Hepatocyte (in vitro differentiated cells): Measurements from ENCODE around the gene GPR25. TPM values are rescaled to one million over a fixed set of nuclear protein-coding genes. Genes with fewer than 3 reads are reported as not detected.

Experiments used
- DNase-seq: peaks from one replicate; pipeline ENCODE4 v3.0.0-alpha.2; 2016; ENCODE audit warnings: low spot score
- H2AFZ ChIP-seq: fragments of 200-600 bp; sonication (generic); 2 replicates; pipeline ENCODE4 v1.6.0; 2016; ENCODE audit warnings: antibody characterized with exemption, mild to moderate bottlenecking
- H3K27ac ChIP-seq: fragments of 200-600 bp; sonication (generic); 2 replicates; pipeline ENCODE4 v1.5.1; 2016; ENCODE audit warnings: mild to moderate bottlenecking
- H3K27me3 ChIP-seq: fragments of 200-600 bp; sonication (generic); 2 replicates; pipeline ENCODE4 v1.6.1; 2016
- H3K36me3 ChIP-seq: fragments of 200-600 bp; sonication (generic); replicated peaks from 2 replicates; pipeline ENCODE4 v1.5.1; 2016; ENCODE audit warnings: low read depth; ENCODE audit not compliant: insufficient read depth
- H3K4me1 ChIP-seq: fragments of 200-600 bp; sonication (generic); 2 replicates; pipeline ENCODE4 v1.5.1; 2016; ENCODE audit warnings: mild to moderate bottlenecking, moderate library complexity; ENCODE audit not compliant: insufficient read depth
- H3K4me2 ChIP-seq: fragments of 200-600 bp; sonication (generic); 2 replicates; pipeline ENCODE4 v1.6.0; 2016
- H3K4me3 ChIP-seq: fragments of 200-600 bp; sonication (generic); 2 replicates; pipeline ENCODE4 v1.5.1; 2016; ENCODE audit warnings: mild to moderate bottlenecking
- H3K79me2 ChIP-seq: fragments of 200-600 bp; sonication (generic); 2 replicates; pipeline ENCODE4 v1.6.0; 2017; ENCODE audit warnings: mild to moderate bottlenecking
- H3K9me2 ChIP-seq: fragments of 200-600 bp; sonication (generic); replicated peaks from 2 replicates; pipeline ENCODE4 v1.6.0; 2017; ENCODE audit warnings: mild to moderate bottlenecking; ENCODE audit not compliant: insufficient read depth
- H3K9me3 ChIP-seq: fragments of 200-600 bp; sonication (generic); 2 replicates; pipeline ENCODE4 v1.5.1; 2016; ENCODE audit warnings: low read depth, mild to moderate bottlenecking
- H4K20me1 ChIP-seq: fragments of 200-600 bp; sonication (generic); 2 replicates; pipeline ENCODE4 v1.6.0; 2016; ENCODE audit warnings: mild to moderate bottlenecking; ENCODE audit not compliant: insufficient read depth, poor library complexity, severe bottlenecking
- CTCF ChIP-seq: fragments of 200-600 bp; sonication (generic); IDR thresholded peaks from 2 replicates; pipeline ENCODE4 v1.5.1; 2016; ENCODE audit warnings: antibody characterized with exemption, mild to moderate bottlenecking; ENCODE audit not compliant: poor library complexity
- EZH2 ChIP-seq: fragments of 200-600 bp; sonication (generic); IDR thresholded peaks from 2 replicates; pipeline ENCODE4 v1.6.1; 2016; ENCODE audit warnings: antibody characterized with exemption, mild to moderate bottlenecking, borderline replicate concordance
- EZH2phosphoT487 ChIP-seq: fragments of 200-600 bp; sonication (generic); IDR thresholded peaks from one replicate; pipeline ENCODE4 v1.6.1; 2018; ENCODE audit warnings: antibody characterized with exemption, mild to moderate bottlenecking, low read depth, moderate library complexity; ENCODE audit not compliant: unreplicated experiment, severe bottlenecking
- WGBS: methylation state at CpG from one replicate; pipeline ENCODE4 v1.1.6; 2016; ENCODE audit warnings: low lambda C conversion rate; ENCODE audit errors: missing lambda C conversion rate; 5-methylcytosine and 5-hydroxymethylcytosine counted together
- polyA plus RNA-seq: library from polyadenylated mRNA; unstranded; fragments of >200 nt; fragmentation: Nextera tagmentation; extraction: Ambion mirVana; gene quantifications from 2 replicates; pipeline ENCODE4 v1.2.1, GENCODE V29; 2016
- total RNA-seq: library from RNA; depleted of rRNA; stranded (reverse); fragments of >200 nt; gene quantifications from 2 replicates; pipeline ENCODE4 v1.2.3, GENCODE V29; 2014

GPR25 gene
- total and polyA plus RNA-seq, 2 experiments from 2014 or later = not detected

GRCh38 chr1:200887036-200887435, 14.3 kb downstream of the GPR25 start:
- Histone ChIP-seq H4K20me1 (no peaks in the 10 kb centered on the region), H3K79me2 (peaks cover 9% of the 10 kb centered on the region), H3K27ac (no peak overlapping the region), H3K4me3 (no peak overlapping the region), H3K27me3 (no peaks in the 10 kb centered on the region), H3K9me3 (no peaks in the 10 kb centered on the region), H2AFZ (no peak overlapping the region), H3K9me2 (no peaks in the 10 kb centered on the region), H3K36me3 (no peaks in the 10 kb centered on the region), H3K4me1 (no peaks in the 10 kb centered on the region), H3K4me2 (no peak overlapping the region)
- WGBS = 61% methylated on average over 11 of the region's 11 CpGs
- TF ChIP-seq CTCF (no peak), EZH2 (no peak), EZH2phosphoT487 (no peak)
- no peak for DNase-seq

- no peaks in the 10 kb centered on the region for H3K36me3 ChIP-seq
- no peak overlapping the region for H3K4me3 ChIP-seq
- H3K27me3 ChIP-seq = no peaks in the 10 kb centered on the region
- WGBS = 80% methylated on average over 9 of the region's 9 CpGs
- no peaks in the 10 kb centered on the region for H4K20me1 ChIP-seq
- H2AFZ ChIP-seq = no peak overlapping the region
- no peaks in the 10 kb centered on the region for H3K9me2 ChIP-seq
- no peaks in the 10 kb centered on the region for H3K4me1 ChIP-seq
- no peaks in the 10 kb centered on the region for H3K9me3 ChIP-seq
- no peak for TF ChIP-seq EZH2
- no peak for TF ChIP-seq EZH2phosphoT487
- TF ChIP-seq CTCF = no peak
- no peak overlapping the region for H3K4me2 ChIP-seq
- peaks cover 17% of the 10 kb centered on the region for H3K79me2 ChIP-seq
- DNase-seq = no peak
- no peak overlapping the region for H3K27ac ChIP-seq
Measured at GRCh38 chr1:200887772-200888348, 15.1 kb downstream of the GPR25 start.

DNA sequence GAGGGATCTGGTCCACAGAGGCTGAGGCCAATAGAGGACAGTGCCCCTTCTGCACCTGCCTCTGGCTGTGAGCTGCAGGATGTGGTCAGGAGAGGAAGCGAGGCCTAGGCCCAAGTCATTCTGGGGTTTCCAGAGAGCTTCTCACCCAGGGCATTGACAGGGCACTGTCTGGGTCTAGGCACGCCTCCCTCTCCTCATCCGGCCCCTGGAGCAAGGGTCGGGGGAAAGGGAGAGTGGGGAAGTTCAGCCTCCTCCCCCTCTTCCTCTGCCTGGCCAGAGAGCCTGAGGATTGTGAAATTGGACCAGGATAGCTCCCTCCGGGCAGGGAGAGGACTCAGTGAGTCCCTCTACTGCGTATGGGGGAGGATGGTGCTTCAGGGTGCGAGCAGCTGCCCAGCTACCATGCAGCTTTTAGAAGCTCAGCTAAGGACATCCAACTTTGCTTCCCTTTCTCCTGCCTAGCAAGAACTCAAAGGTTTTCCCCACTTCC, 15.6 kb downstream of the GPR25 start:
- Histone ChIP-seq H3K27ac (no peak overlapping the region), H3K4me3 (no peak overlapping the region), H3K9me3 (no peaks in the 10 kb centered on the region), H4K20me1 (no peaks in the 10 kb centered on the region), H3K9me2 (no peaks in the 10 kb centered on the region), H3K79me2 (peaks cover 22% of the 10 kb centered on the region), H3K4me1 (peaks cover 5% of the 10 kb centered on the region), H3K27me3 (no peaks in the 10 kb centered on the region), H3K36me3 (no peaks in the 10 kb centered on the region), H2AFZ (no peak overlapping the region), H3K4me2 (no peak overlapping the region)
- WGBS = 74% methylated on average over 6 of the region's 7 CpGs
- DNase-seq = peak; percentile 8
- no peak for TF ChIP-seq CTCF
- TF ChIP-seq EZH2phosphoT487 = no peak
- no peak for TF ChIP-seq EZH2
